Gastroesophageal sphincter (tissue), 4 donors: ENCODE results near the gene SPATA3. TPM values are rescaled to one million over a fixed set of nuclear protein-coding genes. Genes with fewer than 3 reads are reported as not detected.
"Not testable (repeated sequence)": the region's sequence is repeated elsewhere in the genome, so short reads cannot be mapped to it uniquely, and the experiment has no call there.

Source experiments
- ATAC-seq: fragments of 150-250 bp; one replicate; pipeline ENCODE4 v1.9.1; 2016; ENCODE audit warnings: mild to moderate bottlenecking, moderate library complexity
- H3K27ac ChIP-seq, 4 donors: fragments of 200-600 bp; sonication (generic) in 3 of 4; 1 replicate in 3 of 4; 2 replicates in 1 of 4; pipeline ENCODE4 v1.5.1; 2016 to 2019
- H3K27me3 ChIP-seq: fragments of 200-600 bp; sonication (generic); one replicate; pipeline ENCODE4 v1.5.1; 2019
- H3K36me3 ChIP-seq, 2 donors: fragments of 200-600 bp; sonication (generic); one replicate each; pipeline ENCODE4 v1.5.1; 2019; ENCODE audit warnings: control low read depth in 1 of 2
- H3K4me1 ChIP-seq, 3 donors: fragments of 200-600 bp; sonication (generic); 1 replicate in 2 of 3; 2 replicates in 1 of 3; pipeline ENCODE4 v1.5.1; 2016 to 2019; ENCODE audit warnings: control low read depth in 2 of 3
- H3K4me3 ChIP-seq, 2 donors: fragments of 200-600 bp; sonication (generic); one replicate each; pipeline ENCODE4 v1.5.1; 2019; ENCODE audit warnings: mild to moderate bottlenecking in 1 of 2, moderate library complexity in 1 of 2
- H3K9me3 ChIP-seq, 3 donors: fragments of 200-600 bp; sonication (generic); one replicate each; pipeline ENCODE4 v1.5.1; 2017 to 2019; ENCODE audit warnings: control low read depth in 2 of 3
- CTCF ChIP-seq, 4 experiments: fragments of 200-600 bp in 2 of 4; fragments of 450-650 bp in 2 of 4; sonication (generic) in 1 of 4; IDR thresholded peaks; one replicate each; pipeline ENCODE4 v1.5.1; 2017 to 2019; ENCODE audit warnings: antibody characterized with exemption in 4 of 4, mild to moderate bottlenecking in 2 of 4, moderate library complexity in 2 of 4
- EP300 ChIP-seq: sonication (generic); formaldehyde crosslinking; IDR thresholded peaks from one replicate; pipeline ENCODE4 v1.6.1; 2017; ENCODE audit warnings: antibody characterized with exemption, mild to moderate bottlenecking
- POLR2A ChIP-seq, 2 donors: fragments of 450-650 bp; IDR thresholded peaks; one replicate each; pipeline ENCODE4 v1.6.1; 2017; ENCODE audit warnings: antibody characterized with exemption in 2 of 2, mild to moderate bottlenecking in 2 of 2, moderate library complexity in 1 of 2
- POLR2AphosphoS5 ChIP-seq: sonication (generic); formaldehyde crosslinking; IDR thresholded peaks from one replicate; pipeline ENCODE4 v1.6.1; 2017; ENCODE audit warnings: antibody characterized with exemption
- WGBS, 2 donors: methylation state at CpG; one replicate each; pipeline ENCODE4 v1.1.5; 2018; ENCODE audit warnings: low coverage in 1 of 2; 5-methylcytosine and 5-hydroxymethylcytosine counted together
- total RNA-seq, 4 donors: library from RNA; depleted of rRNA; stranded (reverse); fragments of >200 nt; gene quantifications; one replicate each; pipeline ENCODE4 v1.1.0, GENCODE V29; 2016

The SPATA3 gene
- total RNA-seq, 4 donors from 2014 or later = not detected

DNA sequence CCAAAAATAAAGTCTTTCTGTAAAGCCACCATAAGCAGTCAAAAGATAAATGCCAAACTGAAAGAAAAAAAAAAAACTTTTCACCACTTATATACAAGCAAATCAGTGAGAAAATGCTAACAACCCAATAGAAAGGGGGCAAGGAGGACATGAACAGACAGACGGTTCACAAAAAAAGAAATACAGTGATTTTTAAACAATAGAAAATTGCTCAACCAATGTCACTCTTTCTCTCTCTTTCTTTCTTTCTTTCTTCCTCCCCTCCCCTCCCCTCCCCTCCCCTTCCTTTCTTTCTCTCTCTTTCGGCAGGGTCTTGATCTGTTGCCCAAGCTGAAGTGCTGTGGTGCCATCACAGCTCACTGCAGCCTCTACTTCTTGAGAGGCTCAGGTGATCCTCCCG, 28.8 kb upstream of the SPATA3 start:
- H3K36me3 ChIP-seq = no peaks in the 10 kb centered on the region
- H3K4me1 ChIP-seq = no peaks in the 10 kb centered on the region
- 50 to 71% methylated on average over 2 to 3 of the region's 3 CpGs for WGBS, 2 donors
- no peak overlapping the region for H3K27ac ChIP-seq
- no peak for ATAC-seq
- no peaks in the 10 kb centered on the region for H3K9me3 ChIP-seq
- peaks cover 10% of the 10 kb centered on the region for H3K27me3 ChIP-seq
- TF ChIP-seq POLR2AphosphoS5 (no peak), CTCF (IDR thresholded peaks at IDR 0.05) (no peak), POLR2A (IDR thresholded peaks at IDR 0.05) (no peak), EP300 (no peak)
- H3K4me3 ChIP-seq = no peak overlapping the region

DNA sequence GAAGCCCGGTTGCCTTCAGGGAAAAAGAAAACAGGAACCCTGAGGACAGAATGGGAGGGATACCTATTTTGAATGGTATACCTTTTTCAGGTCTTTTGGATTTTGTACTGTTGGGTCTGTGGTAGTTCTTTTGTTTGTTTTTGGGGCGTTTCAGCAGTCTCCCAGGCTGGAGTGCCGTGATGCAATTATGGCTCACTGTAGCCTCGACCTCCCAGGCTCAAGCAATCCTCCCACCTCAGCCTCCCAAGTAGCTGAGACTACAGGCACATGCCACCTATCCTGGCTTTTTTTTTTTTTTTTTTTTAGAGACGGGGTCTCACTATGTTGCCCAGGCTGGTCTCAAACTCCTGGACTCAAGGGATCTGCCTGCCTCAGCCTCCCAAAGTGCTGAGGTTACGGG, 27.6 kb upstream of the SPATA3 start:
- H3K4me1 ChIP-seq, H3K4me3 ChIP-seq, ATAC-seq, H3K27me3 ChIP-seq, H3K27ac ChIP-seq, H3K9me3 ChIP-seq, H3K36me3 ChIP-seq: not testable (repeated sequence)
- 83 to 98% methylated on average over 4 of the region's 6 CpGs for WGBS, 2 donors

DNA sequence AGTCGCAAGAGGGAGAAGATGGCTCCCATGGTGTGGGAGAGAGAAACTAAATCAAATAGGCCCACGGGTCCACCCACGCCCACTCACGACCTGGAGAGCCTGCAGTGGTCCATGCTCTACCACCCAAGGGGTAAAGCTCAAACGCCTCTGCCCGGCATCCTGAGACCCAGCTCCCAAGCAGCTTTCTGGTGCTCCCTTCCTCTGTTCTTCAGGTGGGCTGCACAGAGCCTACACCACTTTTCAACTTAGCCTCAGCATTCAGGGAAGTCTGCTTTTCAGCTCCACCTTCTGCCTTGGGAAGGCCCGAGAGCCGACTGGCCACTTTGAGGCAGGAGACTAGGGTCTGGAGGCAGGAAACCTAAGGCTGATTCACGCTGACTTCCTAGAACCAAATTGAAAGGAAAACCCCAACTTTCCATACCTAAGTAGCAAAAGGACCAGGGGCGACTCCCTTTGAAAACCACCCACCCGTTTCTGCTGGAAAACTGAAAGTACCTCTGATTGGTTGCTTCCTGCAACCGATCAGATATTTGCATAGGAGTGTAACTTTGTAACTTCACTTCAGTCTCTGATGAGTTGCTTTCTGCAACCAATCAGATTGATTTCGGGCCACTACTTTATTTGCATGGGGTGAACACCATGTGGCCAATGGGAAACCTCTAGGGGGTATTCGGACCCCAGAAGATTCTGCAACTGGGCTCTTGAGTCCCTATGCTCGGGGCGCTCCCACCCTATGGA, 26.8 kb upstream of the SPATA3 start:
- Histone ChIP-seq H3K9me3 (no peaks in the 10 kb centered on the region), H3K4me3 (no peak overlapping the region), H3K36me3 (no peaks in the 10 kb centered on the region), H3K4me1 (no peaks in the 10 kb centered on the region), H3K27me3 (peaks cover 10% of the 10 kb centered on the region), H3K27ac (no peak overlapping the region)
- 87% methylated on average over 4 to 7 of the region's 16 CpGs for WGBS, 2 donors
- no peak for ATAC-seq
- TF ChIP-seq POLR2AphosphoS5 (no peak), EP300 (no peak), CTCF (IDR thresholded peaks at IDR 0.05) (no peak), POLR2A (IDR thresholded peaks at IDR 0.05) (no peak)

DNA sequence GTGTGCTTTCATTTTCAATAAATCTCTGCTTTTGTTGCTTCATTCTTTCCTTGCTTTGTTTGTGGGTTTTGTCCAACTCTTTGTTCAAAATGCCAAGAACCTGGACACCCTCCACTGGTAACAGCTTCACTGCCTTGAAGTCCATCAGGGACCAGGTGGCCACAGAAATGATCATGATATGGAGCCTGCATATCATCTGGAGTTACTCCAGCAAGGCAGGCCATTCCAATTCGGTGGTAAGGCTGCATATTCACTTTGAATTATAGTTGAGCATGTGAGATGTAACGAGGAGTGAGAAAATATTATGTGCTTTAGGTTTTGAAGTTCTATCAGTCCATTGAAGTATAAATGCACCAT, 26.3 kb upstream of the SPATA3 start:
- no peak for ATAC-seq
- H3K9me3 ChIP-seq = no peaks in the 10 kb centered on the region
- no peak overlapping the region for H3K4me3 ChIP-seq
- no peaks in the 10 kb centered on the region for H3K36me3 ChIP-seq
- no peaks in the 10 kb centered on the region for H3K4me1 ChIP-seq
- H3K27ac ChIP-seq = no peak overlapping the region
- 65% methylated on average over 2 of the region's 2 CpGs; no CpG with 5 or more reads in 1 of the 2 donors for WGBS, 2 donors
- H3K27me3 ChIP-seq = peaks cover 10% of the 10 kb centered on the region
- TF ChIP-seq POLR2A (IDR thresholded peaks at IDR 0.05) = no peak

GRCh38 chr2:230972046-230972445, 23.9 kb upstream of the SPATA3 start:
- TF ChIP-seq CTCF (IDR thresholded peaks at IDR 0.05) = no peak
- no peak for TF ChIP-seq POLR2AphosphoS5
- H3K4me3 ChIP-seq = no peak overlapping the region
- no peak for ATAC-seq
- H3K27me3 ChIP-seq = peaks cover 20% of the 10 kb centered on the region
- no peaks in the 10 kb centered on the region for H3K36me3 ChIP-seq
- WGBS, 2 donors = 50 to 100% methylated on average over 1 to 4 of the region's 5 CpGs
- no peak overlapping the region for H3K27ac ChIP-seq
- no peaks in the 10 kb centered on the region for H3K9me3 ChIP-seq
- no peaks in the 10 kb centered on the region for H3K4me1 ChIP-seq

GRCh38 chr2:230974096-230974913, 21.6 kb upstream of the SPATA3 start:
- ATAC-seq = no peak
- Histone ChIP-seq H3K27ac (no peak overlapping the region), H3K36me3 (no peaks in the 10 kb centered on the region), H3K4me3 (no peak overlapping the region), H3K9me3 (no peaks in the 10 kb centered on the region), H3K27me3 (peaks cover 20% of the 10 kb centered on the region), H3K4me1 (no peaks in the 10 kb centered on the region)
- WGBS, 2 donors = 76 to 85% methylated on average over 10 to 12 of the region's 17 CpGs
- no peak for TF ChIP-seq POLR2A (IDR thresholded peaks at IDR 0.05)
